SW480 (cell line): Measurements from ENCODE around the gene NRXN3.

ENCODE experiments used
- DNase-seq: peaks from one replicate; pipeline ENCODE4 v3.0.0-alpha.2; 2016; ENCODE audit warnings: low spot score

NRXN3 gene

GRCh38 chr14:78242086-78242485, 71.9 kb downstream of the NRXN3 start:
- DNase-seq, result no peak

DNA sequence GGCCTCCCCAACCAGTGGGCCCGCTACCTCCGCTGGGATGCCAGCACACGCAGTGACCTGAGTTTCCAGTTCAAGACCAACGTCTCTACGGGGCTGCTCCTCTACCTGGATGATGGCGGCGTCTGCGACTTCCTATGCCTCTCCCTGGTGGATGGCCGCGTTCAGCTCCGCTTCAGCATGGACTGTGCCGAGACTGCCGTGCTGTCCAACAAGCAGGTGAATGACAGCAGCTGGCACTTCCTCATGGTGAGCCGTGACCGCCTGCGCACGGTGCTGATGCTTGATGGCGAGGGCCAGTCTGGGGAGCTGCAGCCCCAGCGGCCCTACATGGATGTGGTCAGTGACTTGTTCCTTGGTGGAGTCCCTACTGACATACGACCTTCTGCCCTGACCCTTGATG, 73.0 kb downstream of the NRXN3 start:
- DNase-seq, result no peak

DNA sequence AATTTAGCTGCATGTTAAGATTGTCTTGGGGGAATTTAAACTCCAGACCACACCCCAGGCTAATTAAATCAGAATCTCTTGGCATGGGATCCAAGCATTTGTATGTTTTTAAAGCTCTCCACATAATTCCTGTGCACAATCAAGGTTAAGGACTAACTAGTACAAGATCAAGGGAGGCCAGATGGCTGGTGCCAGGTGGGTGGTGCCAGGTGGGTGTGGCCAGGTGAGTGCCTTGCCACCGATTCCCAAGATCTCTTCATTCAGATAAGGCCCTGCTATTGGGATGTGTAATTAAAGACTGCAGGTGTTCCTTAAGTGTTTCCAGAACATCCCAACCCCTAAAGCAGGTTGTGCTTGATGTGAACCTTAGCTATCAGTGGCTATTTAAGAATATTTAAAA, 75.1 kb downstream of the NRXN3 start:
- no peak for DNase-seq

- no peak for DNase-seq
These were observed 78.4 kb downstream of the NRXN3 start for GRCh38 chr14:78248501-78249090.

GRCh38 chr14:78251308-78251707, 81.1 kb downstream of the NRXN3 start:
- DNase-seq, result no peak

GRCh38 chr14:78253986-78254385, 83.8 kb downstream of the NRXN3 start:
- DNase-seq, result peak; percentile 82

GRCh38 chr14:78254911-78255461, 84.8 kb downstream of the NRXN3 start:
- peak; percentile 86 for DNase-seq

- no peak for DNase-seq
These were observed 89.7 kb downstream of the NRXN3 start for GRCh38 chr14:78259831-78260230.

DNA sequence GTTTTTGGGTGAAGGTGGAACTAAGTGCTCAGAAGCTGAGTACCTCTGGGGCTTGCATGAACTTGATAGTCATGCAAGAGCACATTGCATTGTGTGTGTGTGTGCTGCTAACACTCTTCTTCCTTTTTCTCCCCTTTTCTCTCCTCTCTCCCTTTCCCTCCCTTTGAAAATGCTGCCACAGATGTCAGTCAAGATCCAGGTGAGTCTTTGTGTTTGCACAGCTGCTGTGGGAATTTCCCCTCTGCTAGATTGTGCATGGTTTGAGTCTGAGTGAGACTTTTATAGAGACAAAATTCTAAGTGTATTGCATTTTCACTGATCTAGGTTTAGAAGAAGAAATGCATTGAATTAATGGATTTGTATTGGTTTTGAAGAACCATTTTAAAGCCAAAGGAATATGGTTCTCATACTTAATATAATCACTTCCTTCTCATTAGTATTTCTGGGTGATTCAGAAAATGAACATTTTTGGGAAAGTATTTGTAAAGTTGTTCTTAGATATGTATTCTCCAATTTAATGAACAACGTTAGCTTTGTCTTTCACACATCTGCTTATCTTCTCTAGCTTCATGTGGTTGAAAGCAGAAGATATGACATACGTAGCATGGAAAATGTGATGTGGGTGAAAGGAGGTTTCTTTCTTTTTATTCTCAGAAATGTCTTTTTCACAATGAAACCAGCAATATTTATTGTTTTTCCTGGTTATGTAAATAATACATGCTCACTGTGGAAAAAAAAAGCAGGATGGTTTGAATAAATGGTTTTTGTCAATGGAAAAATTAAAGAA, 108.5 kb downstream of the NRXN3 start:
- DNase-seq, result no peak

GRCh38 chr14:78282437-78282836, 112.3 kb downstream of the NRXN3 start:
- DNase-seq, result no peak

DNA sequence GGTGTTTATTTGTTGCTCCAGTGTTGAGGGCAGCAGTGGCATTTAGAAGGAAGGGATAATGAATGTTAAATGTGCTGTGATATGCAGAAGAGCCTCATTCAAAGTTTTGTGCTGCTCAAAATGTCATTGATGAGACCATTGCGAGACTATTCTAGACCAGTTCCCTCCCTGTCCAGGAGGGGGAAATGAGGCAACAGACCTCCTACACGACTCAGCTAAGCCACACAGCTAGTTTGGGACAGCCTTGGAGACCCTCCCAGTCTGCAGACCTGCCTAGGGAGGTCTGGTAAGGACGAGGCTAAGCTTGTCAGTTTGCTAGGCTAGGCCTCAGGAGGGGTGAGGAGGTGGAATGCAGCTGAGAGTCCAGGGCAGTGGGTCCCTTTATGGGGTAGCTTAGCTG, 116.0 kb downstream of the NRXN3 start:
- DNase-seq, result no peak

DNA sequence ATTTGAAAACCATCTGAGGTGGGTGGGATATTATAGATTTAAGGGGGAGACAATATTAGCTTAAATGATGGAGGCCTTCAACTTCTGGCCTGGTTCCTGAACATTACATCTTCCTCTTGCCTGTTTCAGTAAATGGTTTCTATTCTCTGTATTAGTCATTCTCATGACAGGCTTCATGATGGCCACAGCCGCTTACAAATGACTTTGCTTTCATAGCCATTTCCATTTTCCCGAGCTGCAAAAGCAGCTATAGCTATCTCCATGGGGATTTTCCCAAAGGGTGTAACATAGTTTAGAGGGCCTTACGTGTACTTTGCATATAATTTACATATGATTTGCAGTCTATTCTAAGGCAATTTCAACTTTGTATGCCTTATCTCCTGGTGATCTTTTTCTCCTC, 121.8 kb downstream of the NRXN3 start:
- no peak for DNase-seq

GRCh38 chr14:78297858-78298257, 127.7 kb downstream of the NRXN3 start:
- no peak for DNase-seq

- DNase-seq, result no peak
These were observed 128.1 kb downstream of the NRXN3 start for GRCh38 chr14:78298298-78298697.

- no peak for DNase-seq
These were observed 132.7 kb downstream of the NRXN3 start for GRCh38 chr14:78302841-78303240.

- no peak for DNase-seq
These were observed 137.5 kb downstream of the NRXN3 start for GRCh38 chr14:78307671-78308070.

DNA sequence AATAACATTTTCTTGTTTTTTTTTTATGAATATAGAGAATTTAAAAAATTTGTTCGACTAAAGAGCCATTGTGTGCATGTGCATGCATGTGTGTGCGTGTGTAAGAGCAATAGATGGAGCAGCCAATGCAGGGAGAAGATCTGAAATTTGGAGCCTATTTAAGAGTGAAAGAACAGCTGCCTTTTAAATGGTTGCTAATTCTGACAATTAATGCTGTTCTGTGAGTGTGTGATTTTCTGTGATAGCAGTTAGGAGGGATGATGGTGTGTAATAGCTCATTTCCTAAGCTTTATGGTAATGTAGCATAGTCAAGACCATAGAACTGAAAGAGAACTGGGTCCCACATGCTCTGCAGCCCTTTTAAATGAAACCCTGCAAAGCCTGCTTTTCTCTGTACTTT, 137.9 kb downstream of the NRXN3 start:
- DNase-seq, result no peak

- DNase-seq, result no peak
These were observed 140.1 kb downstream of the NRXN3 start for GRCh38 chr14:78310272-78310671.

DNA sequence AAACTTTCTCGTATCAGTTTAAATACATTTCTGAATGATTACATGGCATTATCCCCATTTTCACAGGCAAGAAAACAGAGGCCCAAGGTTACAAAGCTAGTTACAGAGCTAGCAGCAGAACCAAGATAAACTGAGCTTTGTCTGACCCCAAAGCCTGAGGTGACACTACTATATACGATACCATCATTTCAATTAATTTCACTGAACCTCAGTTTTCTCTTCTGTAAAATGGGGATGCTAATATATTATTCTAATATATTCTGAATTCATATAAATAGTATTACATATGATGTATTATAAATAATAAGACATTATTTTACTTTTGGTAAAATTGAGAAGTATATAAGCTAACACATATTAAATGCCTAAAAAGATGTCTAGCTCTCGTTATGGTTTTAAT, 143.3 kb downstream of the NRXN3 start:
- DNase-seq, result no peak

- no peak for DNase-seq
These were observed 144.3 kb downstream of the NRXN3 start for GRCh38 chr14:78314484-78314883.

DNA sequence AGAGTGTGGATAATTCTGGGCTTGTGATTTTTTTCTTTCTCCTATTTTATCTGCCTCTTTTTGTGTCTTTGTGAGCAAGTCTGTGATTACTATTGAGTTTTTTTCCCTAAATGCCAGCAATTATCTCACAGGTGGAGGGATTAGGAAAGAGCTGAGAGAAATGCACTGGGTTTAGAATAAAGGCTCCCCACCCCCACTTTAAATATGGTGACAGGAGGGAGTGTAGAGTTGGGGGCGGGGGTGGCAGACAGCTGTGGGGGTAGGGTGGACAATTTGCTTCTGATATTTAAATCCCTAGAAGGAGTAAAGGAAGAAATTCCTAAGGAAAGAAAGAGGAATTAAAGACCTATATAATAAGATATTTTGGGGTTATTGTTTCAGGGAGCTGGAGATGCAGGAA, 145.9 kb downstream of the NRXN3 start:
- DNase-seq, result no peak

DNA sequence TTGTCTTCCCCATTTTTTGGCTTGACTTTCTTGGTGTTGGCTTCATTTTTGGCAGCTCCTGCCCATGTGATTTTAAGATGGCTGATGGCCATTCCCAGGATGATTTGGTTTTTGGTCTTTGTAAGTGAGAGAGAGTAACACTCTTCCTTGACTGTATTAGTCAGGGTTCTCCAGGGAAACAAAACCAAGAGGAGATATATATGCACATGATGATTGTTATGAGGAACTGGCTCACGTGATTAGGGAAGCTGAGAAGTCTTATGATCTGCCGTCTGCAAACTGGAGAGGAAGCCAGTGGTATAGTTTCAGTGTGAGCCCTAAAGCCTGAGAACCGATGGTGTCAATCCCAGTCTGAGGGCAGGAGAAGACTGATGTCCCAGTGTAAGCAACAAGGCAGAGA, 146.6 kb downstream of the NRXN3 start:
- no peak for DNase-seq

DNA sequence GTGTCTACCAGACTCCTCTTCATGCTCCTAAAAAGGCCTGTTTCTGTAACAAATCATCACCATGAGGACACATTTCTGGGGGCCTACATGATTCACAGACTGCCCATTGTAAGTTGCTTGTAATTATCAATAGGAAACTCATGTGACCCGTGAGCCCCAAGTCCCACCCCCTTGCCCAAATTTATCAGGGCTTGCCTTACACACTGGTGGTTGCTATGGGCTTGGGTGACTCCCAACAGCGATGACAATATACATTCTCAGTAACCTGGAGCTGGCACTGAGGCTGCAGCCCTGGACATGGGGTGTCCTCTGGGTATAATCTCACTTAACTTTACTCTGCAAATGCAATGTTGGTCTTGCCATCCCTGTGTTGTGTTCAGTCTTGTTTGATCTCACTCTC, 149.2 kb downstream of the NRXN3 start:
- no peak for DNase-seq
